ENCODE data around the gene AP1G1. TPM values are rescaled to one million over a fixed set of nuclear protein-coding genes. Genes with fewer than 3 reads are reported as not detected.

The AP1G1 gene
- polyA plus RNA-seq, 1 donor (not counting 4 experiments of a cell fraction or from before 2014, with no cell fraction given) = 62.5 TPM

DNA sequence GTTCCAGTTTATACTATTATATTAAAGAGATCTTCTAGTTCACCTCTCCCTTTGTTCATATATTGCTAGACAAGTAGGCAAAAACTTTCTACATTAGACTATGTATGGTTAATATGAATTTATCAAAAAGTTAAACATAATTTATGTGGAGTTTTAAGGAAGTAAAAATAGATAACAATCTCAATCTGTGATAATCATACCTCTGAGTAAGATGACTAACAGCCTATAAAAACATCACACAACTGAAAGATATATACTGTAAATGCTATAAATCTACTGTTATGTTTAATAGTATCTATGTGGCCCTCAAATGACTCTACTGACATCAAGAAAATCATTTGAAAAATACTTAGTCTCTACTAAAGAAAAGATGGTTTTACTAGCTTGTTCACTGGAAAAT lies 37.1 kb downstream of the AP1G1 start:
- no peak overlapping the region for H3K27ac ChIP-seq (ENCODE audit: control insufficient read depth, insufficient read depth, low read length)
- FAIRE-seq (no peak), DNase-seq (ENCODE audit: low read depth, low spot score) (no peak)
- no peaks in the 10 kb centered on the region for H3K9me3 ChIP-seq (ENCODE audit: control insufficient read depth, low read depth, low read length)
- H2AFZ ChIP-seq (ENCODE audit: control insufficient read depth, low read length) = no peak overlapping the region
- H3K79me2 ChIP-seq (ENCODE audit: control insufficient read depth, insufficient read depth, low read length) = peaks cover 9% of the 10 kb centered on the region
- H3K9ac ChIP-seq (ENCODE audit: control insufficient read depth, extremely low read depth, insufficient read depth, low read length) = no peak overlapping the region
- no peak overlapping the region for H3K4me2 ChIP-seq (ENCODE audit: control insufficient read depth, extremely low read depth, insufficient read depth, low read depth, low read length)
- peaks cover 11 to 12% of the 10 kb centered on the region in 2 experiments for H3K36me3 ChIP-seq (ENCODE audit: control insufficient read depth in 2 of 2, extremely low read depth in 1 of 2, insufficient read depth in 2 of 2, low read length in 2 of 2)
- H3K4me1 ChIP-seq (ENCODE audit: control insufficient read depth, extremely low read depth, insufficient read depth, low read length) = no peaks in the 10 kb centered on the region
- dilution Hi-C loops (cut with MboI; ENCODE audit: extremely low pct_ligation_motif_present, low sequenced_read_pairs) = no loop called here
- H4K20me1 ChIP-seq (ENCODE audit: control insufficient read depth, extremely low read depth, insufficient read depth, low read length) = no peaks in the 10 kb centered on the region
- no peak overlapping the region for H3K4me3 ChIP-seq (ENCODE audit: control insufficient read depth in 2 of 3, extremely low read depth in 1 of 3, insufficient read depth in 2 of 3, low read depth in 1 of 3, low read length in 3 of 3)
- no peaks in the 10 kb centered on the region for H3K27me3 ChIP-seq (ENCODE audit: control insufficient read depth, extremely low read depth, insufficient read depth, low read length)
- no peaks in the 10 kb centered on the region for H3K9me1 ChIP-seq (ENCODE audit: control insufficient read depth, extremely low read depth, insufficient read depth, low read length)
- TF ChIP-seq, protein P1, sequence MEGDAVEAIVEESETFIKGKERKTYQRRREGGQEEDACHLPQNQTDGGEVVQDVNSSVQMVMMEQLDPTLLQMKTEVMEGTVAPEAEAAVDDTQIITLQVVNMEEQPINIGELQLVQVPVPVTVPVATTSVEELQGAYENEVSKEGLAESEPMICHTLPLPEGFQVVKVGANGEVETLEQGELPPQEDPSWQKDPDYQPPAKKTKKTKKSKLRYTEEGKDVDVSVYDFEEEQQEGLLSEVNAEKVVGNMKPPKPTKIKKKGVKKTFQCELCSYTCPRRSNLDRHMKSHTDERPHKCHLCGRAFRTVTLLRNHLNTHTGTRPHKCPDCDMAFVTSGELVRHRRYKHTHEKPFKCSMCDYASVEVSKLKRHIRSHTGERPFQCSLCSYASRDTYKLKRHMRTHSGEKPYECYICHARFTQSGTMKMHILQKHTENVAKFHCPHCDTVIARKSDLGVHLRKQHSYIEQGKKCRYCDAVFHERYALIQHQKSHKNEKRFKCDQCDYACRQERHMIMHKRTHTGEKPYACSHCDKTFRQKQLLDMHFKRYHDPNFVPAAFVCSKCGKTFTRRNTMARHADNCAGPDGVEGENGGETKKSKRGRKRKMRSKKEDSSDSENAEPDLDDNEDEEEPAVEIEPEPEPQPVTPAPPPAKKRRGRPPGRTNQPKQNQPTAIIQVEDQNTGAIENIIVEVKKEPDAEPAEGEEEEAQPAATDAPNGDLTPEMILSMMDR (optimal IDR thresholded peaks at IDR 0.05 in 1 of 3, IDR thresholded peaks at IDR 0.05 in 1 of 3, conservative IDR thresholded peaks at IDR 0.05 in 1 of 3; ENCODE audit: extremely low read depth in 1 of 3, insufficient read depth in 2 of 3, low read length in 3 of 3) = no peak
- no peak for TF ChIP-seq EZH2 (IDR thresholded peaks at IDR 0.05; ENCODE audit: low read length)

DNA sequence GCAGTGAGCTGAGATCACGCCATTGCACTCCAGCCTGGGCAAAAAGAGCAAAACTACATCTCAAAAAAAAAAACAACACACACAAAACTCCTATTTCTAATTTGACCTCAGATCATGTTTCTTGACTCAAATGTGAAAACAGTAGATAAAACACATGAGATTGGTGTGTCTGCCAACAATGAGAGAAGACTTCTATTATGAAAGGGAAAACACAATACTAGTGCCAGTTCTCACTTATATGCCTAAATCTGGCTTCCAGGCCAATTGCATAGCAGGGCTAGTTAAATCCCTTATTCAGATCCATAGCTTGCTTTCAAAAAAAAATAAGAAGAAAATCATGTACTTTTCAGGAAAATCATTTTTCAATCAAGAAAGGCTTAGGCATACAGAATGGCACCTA lies 39.4 kb downstream of the AP1G1 start:
- dilution Hi-C loops (cut with MboI; ENCODE audit: extremely low pct_ligation_motif_present, low sequenced_read_pairs) = no loop called here
- H3K27me3 ChIP-seq (ENCODE audit: control insufficient read depth, extremely low read depth, insufficient read depth, low read length) = no peaks in the 10 kb centered on the region
- H3K9ac ChIP-seq (ENCODE audit: control insufficient read depth, extremely low read depth, insufficient read depth, low read length) = no peak overlapping the region
- H3K9me1 ChIP-seq (ENCODE audit: control insufficient read depth, extremely low read depth, insufficient read depth, low read length) = no peaks in the 10 kb centered on the region
- H4K20me1 ChIP-seq (ENCODE audit: control insufficient read depth, extremely low read depth, insufficient read depth, low read length) = no peaks in the 10 kb centered on the region
- H2AFZ ChIP-seq (ENCODE audit: control insufficient read depth, low read length) = no peak overlapping the region
- no peak for FAIRE-seq
- H3K27ac ChIP-seq (ENCODE audit: control insufficient read depth, insufficient read depth, low read length) = no peak overlapping the region
- DNase-seq (ENCODE audit: low read depth, low spot score) = no peak
- H3K79me2 ChIP-seq (ENCODE audit: control insufficient read depth, insufficient read depth, low read length) = no peaks in the 10 kb centered on the region
- no peaks in the 10 kb centered on the region for H3K9me3 ChIP-seq (ENCODE audit: control insufficient read depth, low read depth, low read length)
- H3K36me3 ChIP-seq (ENCODE audit: control insufficient read depth in 2 of 2, extremely low read depth in 1 of 2, insufficient read depth in 2 of 2, low read length in 2 of 2) = peaks cover 9 to 13% of the 10 kb centered on the region in 2 experiments
- H3K4me2 ChIP-seq (ENCODE audit: control insufficient read depth, extremely low read depth, insufficient read depth, low read depth, low read length) = no peak overlapping the region
- H3K4me3 ChIP-seq (ENCODE audit: control insufficient read depth in 2 of 3, extremely low read depth in 1 of 3, insufficient read depth in 2 of 3, low read depth in 1 of 3, low read length in 3 of 3) = no peak overlapping the region
- TF ChIP-seq, protein P1 (optimal IDR thresholded peaks at IDR 0.05 in 1 of 3, IDR thresholded peaks at IDR 0.05 in 1 of 3, conservative IDR thresholded peaks at IDR 0.05 in 1 of 3; ENCODE audit: extremely low read depth in 1 of 3, insufficient read depth in 2 of 3, low read length in 3 of 3) = no peak
- TF ChIP-seq EZH2 (IDR thresholded peaks at IDR 0.05; ENCODE audit: low read length) = no peak
- no peaks in the 10 kb centered on the region for H3K4me1 ChIP-seq (ENCODE audit: control insufficient read depth, extremely low read depth, insufficient read depth, low read length)

Measured in keratinocyte (primary cell).